ENCODE data around the gene OR7C1. TPM values are rescaled to one million over a fixed set of nuclear protein-coding genes. Genes with fewer than 3 reads are reported as not detected.
A peak's percentile ranks its signal among the peaks of the same experiment; 100 is the strongest.
"Not testable (repeated sequence)": the region's sequence is repeated elsewhere in the genome, so short reads cannot be mapped to it uniquely, and the experiment has no call there.

Gene OR7C1
- total and polyA plus RNA-seq, 10 of the 15 experiments (the other 5 are each of a cell fraction or from before 2014, with no cell fraction given): 0.04 to 0.06 TPM; not detected in 8

DNA sequence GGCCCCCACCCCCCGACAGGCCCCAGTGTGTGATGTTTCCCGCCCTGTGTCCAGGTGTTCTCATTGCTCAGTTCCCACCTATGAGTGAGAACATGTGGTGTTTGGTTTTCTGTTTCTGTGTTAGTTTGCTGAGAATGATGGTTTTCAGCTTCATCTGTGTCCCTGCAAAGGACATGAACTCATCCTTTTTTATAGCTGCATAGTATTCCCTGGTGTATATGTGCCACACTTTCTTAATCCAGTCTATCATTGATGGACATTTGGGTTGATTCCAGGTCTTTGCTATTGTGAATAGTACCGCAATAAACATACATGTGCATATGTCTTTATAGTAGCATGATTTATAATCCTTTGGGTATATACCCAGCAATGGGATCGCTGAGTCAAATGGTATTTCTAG is 57.3 kb downstream of the OR7C1 start:
- H3K4me2 ChIP-seq (ENCODE audit: control insufficient read depth, insufficient read depth); H3K4me1 ChIP-seq (ENCODE audit: control insufficient read depth, insufficient read depth, low read length); FAIRE-seq; in situ Hi-C loops (cut with MboI); H3K4me3 ChIP-seq; SMC1A ChIA-PET (ENCODE audit: uncharacterized antibody, unreplicated experiment); POLR2A ChIA-PET; DNase-seq (ENCODE audit: low read depth, low spot score); H3K9ac ChIP-seq (ENCODE audit: control insufficient read depth, insufficient read depth, low read length); BruUV-seq (replicated peaks); RAD21 ChIA-PET (ENCODE audit: unreplicated experiment); H3K27me3 ChIP-seq (replicated peaks in 1 of 2; ENCODE audit: control insufficient read depth in 2 of 2, insufficient read depth in 2 of 2, low read length in 1 of 2); H3K9me3 ChIP-seq (replicated peaks; ENCODE audit: control insufficient read depth, insufficient read depth, low read length); H3K79me2 ChIP-seq (ENCODE audit: control insufficient read depth, insufficient read depth, low read length); ATAC-seq; H3K36me3 ChIP-seq (ENCODE audit: control insufficient read depth in 2 of 2, insufficient read depth in 2 of 2, low read length in 1 of 2); intact Hi-C loops (cut with micrococcal nuclease; ENCODE audit: unreplicated experiment); H3K27ac ChIP-seq (ENCODE audit: control insufficient read depth, insufficient read depth); H4K20me1 ChIP-seq (ENCODE audit: control insufficient read depth, insufficient read depth); H2AFZ ChIP-seq (ENCODE audit: control insufficient read depth, low read depth, low read length); CTCF ChIA-PET: not testable (repeated sequence)
- 82% methylated on average over 2 of the region's 4 CpGs for WGBS (ENCODE audit: insufficient coverage, insufficient replicate concordance, low lambda C conversion rate, missing lambda C conversion rate)

DNA sequence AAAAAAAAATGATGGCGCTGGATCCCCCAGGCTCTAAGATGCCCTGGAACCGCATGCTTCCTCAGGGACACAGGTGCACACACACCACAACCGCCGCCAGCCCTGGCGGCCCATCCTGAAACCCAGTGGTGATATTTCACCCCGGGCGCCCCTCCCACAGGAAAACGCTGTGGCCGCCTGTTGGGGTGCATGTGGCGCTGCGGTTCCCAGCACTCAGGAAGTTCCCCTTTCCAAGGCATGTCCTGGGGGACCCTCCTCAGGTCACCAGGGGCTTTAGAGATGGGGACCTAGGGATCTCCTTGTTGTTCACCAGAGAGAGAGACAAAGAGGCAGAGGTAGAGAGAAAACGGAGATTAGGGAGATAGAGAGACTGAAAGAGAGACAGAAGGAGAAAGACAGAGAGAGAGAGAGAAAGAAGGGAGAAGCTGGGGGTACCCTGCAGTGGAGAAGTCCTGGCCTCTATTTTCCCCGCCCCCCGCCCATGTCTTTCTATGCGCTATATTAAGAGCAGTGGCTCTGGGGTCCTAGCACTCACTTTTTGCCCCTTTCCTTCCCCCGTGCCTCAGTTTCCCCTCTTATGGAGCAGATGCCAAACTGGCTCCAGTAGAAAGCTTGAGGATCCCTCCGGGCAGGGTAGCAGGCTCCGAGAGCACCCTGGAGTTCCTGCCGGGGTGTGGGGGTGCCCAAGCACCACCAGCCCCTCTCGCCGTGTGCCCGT is 59.0 kb downstream of the OR7C1 start:
- Histone ChIP-seq H3K4me2 (ENCODE audit: control insufficient read depth, insufficient read depth) (peak overlapping the region; percentile 72), H3K4me3 (peak overlapping the region; percentile 63), H2AFZ (ENCODE audit: control insufficient read depth, low read depth, low read length) (peak overlapping the region; percentile 37), H3K4me1 (ENCODE audit: control insufficient read depth, insufficient read depth, low read length) (peaks cover 4% of the 10 kb centered on the region), H3K9ac (ENCODE audit: control insufficient read depth, insufficient read depth, low read length) (peak overlapping the region; percentile 44), H3K79me2 (ENCODE audit: control insufficient read depth, insufficient read depth, low read length) (no peaks in the 10 kb centered on the region), H3K36me3 (ENCODE audit: control insufficient read depth in 2 of 2, insufficient read depth in 2 of 2, low read length in 1 of 2) (no peaks in the 10 kb centered on the region), H3K27ac (ENCODE audit: control insufficient read depth, insufficient read depth) (peak overlapping the region; percentile 24), H4K20me1 (ENCODE audit: control insufficient read depth, insufficient read depth) (no peaks in the 10 kb centered on the region), H3K27me3 (replicated peaks in 1 of 2; ENCODE audit: control insufficient read depth in 2 of 2, insufficient read depth in 2 of 2, low read length in 1 of 2) (no peaks in the 10 kb centered on the region), H3K9me3 (replicated peaks; ENCODE audit: control insufficient read depth, insufficient read depth, low read length) (no peaks in the 10 kb centered on the region)
- SMC1A ChIA-PET (ENCODE audit: uncharacterized antibody, unreplicated experiment): interaction anchor here (1.5 kb wide), 1 partner anchor 202 kb away, joined by 3 read pairs; no protein-coding TSS in a partner anchor
- 3% methylated on average over 19 of the region's 22 CpGs for WGBS (ENCODE audit: insufficient coverage, insufficient replicate concordance, low lambda C conversion rate, missing lambda C conversion rate)
- intact Hi-C loops (cut with micrococcal nuclease; ENCODE audit: unreplicated experiment) (no loop called here), in situ Hi-C loops (cut with MboI) (no loop called here)
- CTCF ChIA-PET: no interaction called here
- DNase-seq (ENCODE audit: low read depth, low spot score) (no peak), FAIRE-seq (no peak), ATAC-seq (no peak)
- BruUV-seq (replicated peaks): no TSS peak
- RAD21 ChIA-PET (ENCODE audit: unreplicated experiment): no interaction called here
- POLR2A ChIA-PET: interaction anchor here (0.6 kb wide), 1 partner anchor 59 kb away, joined by 4 read pairs; the partner anchor contains the start of genes OR7A5 and OR7C1
- TF ChIP-seq FOS (IDR thresholded peaks at IDR 0.05; ENCODE audit: borderline replicate concordance, extremely low read depth, insufficient read length) (no peak), TCF7 (IDR thresholded peaks at IDR 0.05; ENCODE audit: borderline replicate concordance) (no peak), NFIC (IDR thresholded peaks at IDR 0.05; ENCODE audit: low read depth, low read length) (no peak), TCF12 (IDR thresholded peaks at IDR 0.05; ENCODE audit: low read depth, low read length) (no peak), YY1 (IDR thresholded peaks at IDR 0.05; ENCODE audit: low read depth, low read length) (peak; percentile 19; the same call in 1 of the 2 replicates), PML (IDR thresholded peaks at IDR 0.05; ENCODE audit: low read length) (no peak), SREBF2 (IDR thresholded peaks at IDR 0.05; ENCODE audit: low read length) (no peak), RUNX3 (IDR thresholded peaks at IDR 0.05; ENCODE audit: low read length) (peak; percentile 64)
- TF ChIP-seq, protein P1, sequence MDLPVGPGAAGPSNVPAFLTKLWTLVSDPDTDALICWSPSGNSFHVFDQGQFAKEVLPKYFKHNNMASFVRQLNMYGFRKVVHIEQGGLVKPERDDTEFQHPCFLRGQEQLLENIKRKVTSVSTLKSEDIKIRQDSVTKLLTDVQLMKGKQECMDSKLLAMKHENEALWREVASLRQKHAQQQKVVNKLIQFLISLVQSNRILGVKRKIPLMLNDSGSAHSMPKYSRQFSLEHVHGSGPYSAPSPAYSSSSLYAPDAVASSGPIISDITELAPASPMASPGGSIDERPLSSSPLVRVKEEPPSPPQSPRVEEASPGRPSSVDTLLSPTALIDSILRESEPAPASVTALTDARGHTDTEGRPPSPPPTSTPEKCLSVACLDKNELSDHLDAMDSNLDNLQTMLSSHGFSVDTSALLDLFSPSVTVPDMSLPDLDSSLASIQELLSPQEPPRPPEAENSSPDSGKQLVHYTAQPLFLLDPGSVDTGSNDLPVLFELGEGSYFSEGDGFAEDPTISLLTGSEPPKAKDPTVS (IDR thresholded peaks at IDR 0.05; ENCODE audit: low read depth, low read length): no peak
- TF ChIP-seq, protein P2, sequence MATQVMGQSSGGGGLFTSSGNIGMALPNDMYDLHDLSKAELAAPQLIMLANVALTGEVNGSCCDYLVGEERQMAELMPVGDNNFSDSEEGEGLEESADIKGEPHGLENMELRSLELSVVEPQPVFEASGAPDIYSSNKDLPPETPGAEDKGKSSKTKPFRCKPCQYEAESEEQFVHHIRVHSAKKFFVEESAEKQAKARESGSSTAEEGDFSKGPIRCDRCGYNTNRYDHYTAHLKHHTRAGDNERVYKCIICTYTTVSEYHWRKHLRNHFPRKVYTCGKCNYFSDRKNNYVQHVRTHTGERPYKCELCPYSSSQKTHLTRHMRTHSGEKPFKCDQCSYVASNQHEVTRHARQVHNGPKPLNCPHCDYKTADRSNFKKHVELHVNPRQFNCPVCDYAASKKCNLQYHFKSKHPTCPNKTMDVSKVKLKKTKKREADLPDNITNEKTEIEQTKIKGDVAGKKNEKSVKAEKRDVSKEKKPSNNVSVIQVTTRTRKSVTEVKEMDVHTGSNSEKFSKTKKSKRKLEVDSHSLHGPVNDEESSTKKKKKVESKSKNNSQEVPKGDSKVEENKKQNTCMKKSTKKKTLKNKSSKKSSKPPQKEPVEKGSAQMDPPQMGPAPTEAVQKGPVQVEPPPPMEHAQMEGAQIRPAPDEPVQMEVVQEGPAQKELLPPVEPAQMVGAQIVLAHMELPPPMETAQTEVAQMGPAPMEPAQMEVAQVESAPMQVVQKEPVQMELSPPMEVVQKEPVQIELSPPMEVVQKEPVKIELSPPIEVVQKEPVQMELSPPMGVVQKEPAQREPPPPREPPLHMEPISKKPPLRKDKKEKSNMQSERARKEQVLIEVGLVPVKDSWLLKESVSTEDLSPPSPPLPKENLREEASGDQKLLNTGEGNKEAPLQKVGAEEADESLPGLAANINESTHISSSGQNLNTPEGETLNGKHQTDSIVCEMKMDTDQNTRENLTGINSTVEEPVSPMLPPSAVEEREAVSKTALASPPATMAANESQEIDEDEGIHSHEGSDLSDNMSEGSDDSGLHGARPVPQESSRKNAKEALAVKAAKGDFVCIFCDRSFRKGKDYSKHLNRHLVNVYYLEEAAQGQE (IDR thresholded peaks at IDR 0.05; ENCODE audit: low read depth, low read length): no peak
- TF ChIP-seq, protein P3, sequence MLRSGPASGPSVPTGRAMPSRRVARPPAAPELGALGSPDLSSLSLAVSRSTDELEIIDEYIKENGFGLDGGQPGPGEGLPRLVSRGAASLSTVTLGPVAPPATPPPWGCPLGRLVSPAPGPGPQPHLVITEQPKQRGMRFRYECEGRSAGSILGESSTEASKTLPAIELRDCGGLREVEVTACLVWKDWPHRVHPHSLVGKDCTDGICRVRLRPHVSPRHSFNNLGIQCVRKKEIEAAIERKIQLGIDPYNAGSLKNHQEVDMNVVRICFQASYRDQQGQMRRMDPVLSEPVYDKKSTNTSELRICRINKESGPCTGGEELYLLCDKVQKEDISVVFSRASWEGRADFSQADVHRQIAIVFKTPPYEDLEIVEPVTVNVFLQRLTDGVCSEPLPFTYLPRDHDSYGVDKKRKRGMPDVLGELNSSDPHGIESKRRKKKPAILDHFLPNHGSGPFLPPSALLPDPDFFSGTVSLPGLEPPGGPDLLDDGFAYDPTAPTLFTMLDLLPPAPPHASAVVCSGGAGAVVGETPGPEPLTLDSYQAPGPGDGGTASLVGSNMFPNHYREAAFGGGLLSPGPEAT (IDR thresholded peaks at IDR 0.05; ENCODE audit: low read depth): no peak

Data from GM12878 (cell line).